ENCODE data around the gene GATA3.

Gene GATA3

GRCh38 chr10:8102708-8103401 lies 48.4 kb downstream of the GATA3 start:
- Histone ChIP-seq H3K36me3 (ENCODE audit: insufficient read depth, low read length) (no peaks in the 10 kb centered on the region), H3K4me1 (ENCODE audit: insufficient read depth, low read length) (no peaks in the 10 kb centered on the region; the same call in 1 of the 2 replicates), H3K9me3 (ENCODE audit: control insufficient read depth, insufficient read depth, low read length) (no peaks in the 10 kb centered on the region), H3K9ac (ENCODE audit: low read depth, low read length) (no peak overlapping the region)

- no peak overlapping the region for H3K9ac ChIP-seq (ENCODE audit: low read depth, low read length)
- H3K36me3 ChIP-seq (ENCODE audit: insufficient read depth, low read length) = no peaks in the 10 kb centered on the region
- no peaks in the 10 kb centered on the region; the same call in 1 of the 2 replicates for H3K4me1 ChIP-seq (ENCODE audit: insufficient read depth, low read length)
- H3K9me3 ChIP-seq (ENCODE audit: control insufficient read depth, insufficient read depth, low read length) = no peaks in the 10 kb centered on the region
Observed at GRCh38 chr10:8103543-8103942, 49.1 kb downstream of the GATA3 start.

GRCh38 chr10:8104005-8104404 lies 49.5 kb downstream of the GATA3 start:
- Histone ChIP-seq H3K4me1 (ENCODE audit: insufficient read depth, low read length) (no peaks in the 10 kb centered on the region; the same call in 1 of the 2 replicates), H3K36me3 (ENCODE audit: insufficient read depth, low read length) (no peaks in the 10 kb centered on the region), H3K9ac (ENCODE audit: low read depth, low read length) (no peak overlapping the region), H3K9me3 (ENCODE audit: control insufficient read depth, insufficient read depth, low read length) (no peaks in the 10 kb centered on the region)

- no peaks in the 10 kb centered on the region for H3K9me3 ChIP-seq (ENCODE audit: control insufficient read depth, insufficient read depth, low read length)
- no peaks in the 10 kb centered on the region; the same call in 1 of the 2 replicates for H3K4me1 ChIP-seq (ENCODE audit: insufficient read depth, low read length)
- no peak overlapping the region for H3K9ac ChIP-seq (ENCODE audit: low read depth, low read length)
- H3K36me3 ChIP-seq (ENCODE audit: insufficient read depth, low read length) = no peaks in the 10 kb centered on the region
Observed at GRCh38 chr10:8104721-8105120, 50.2 kb downstream of the GATA3 start.

- no peak overlapping the region for H3K9ac ChIP-seq (ENCODE audit: low read depth, low read length)
- H3K9me3 ChIP-seq (ENCODE audit: control insufficient read depth, insufficient read depth, low read length) = no peaks in the 10 kb centered on the region
- H3K4me1 ChIP-seq (ENCODE audit: insufficient read depth, low read length) = no peaks in the 10 kb centered on the region; the same call in 1 of the 2 replicates
- no peaks in the 10 kb centered on the region for H3K36me3 ChIP-seq (ENCODE audit: insufficient read depth, low read length)
Observed at GRCh38 chr10:8105932-8106331, 51.4 kb downstream of the GATA3 start.

GRCh38 chr10:8112230-8112905 lies 57.9 kb downstream of the GATA3 start:
- no peak overlapping the region for H3K9ac ChIP-seq (ENCODE audit: low read depth, low read length)
- no peaks in the 10 kb centered on the region for H3K36me3 ChIP-seq (ENCODE audit: insufficient read depth, low read length)
- peaks cover 12% of the 10 kb centered on the region; the same call in 1 of the 2 replicates for H3K4me1 ChIP-seq (ENCODE audit: insufficient read depth, low read length)
- H3K9me3 ChIP-seq (ENCODE audit: control insufficient read depth, insufficient read depth, low read length) = no peaks in the 10 kb centered on the region

GRCh38 chr10:8112942-8113442 lies 58.5 kb downstream of the GATA3 start:
- peaks cover 12% of the 10 kb centered on the region; the same call in 1 of the 2 replicates for H3K4me1 ChIP-seq (ENCODE audit: insufficient read depth, low read length)
- no peaks in the 10 kb centered on the region for H3K9me3 ChIP-seq (ENCODE audit: control insufficient read depth, insufficient read depth, low read length)
- no peak overlapping the region for H3K9ac ChIP-seq (ENCODE audit: low read depth, low read length)
- H3K36me3 ChIP-seq (ENCODE audit: insufficient read depth, low read length) = no peaks in the 10 kb centered on the region

- no peaks in the 10 kb centered on the region for H3K9me3 ChIP-seq (ENCODE audit: control insufficient read depth, insufficient read depth, low read length)
- no peaks in the 10 kb centered on the region for H3K36me3 ChIP-seq (ENCODE audit: insufficient read depth, low read length)
- peaks cover 12% of the 10 kb centered on the region; the same call in 1 of the 2 replicates for H3K4me1 ChIP-seq (ENCODE audit: insufficient read depth, low read length)
- no peak overlapping the region for H3K9ac ChIP-seq (ENCODE audit: low read depth, low read length)
Observed at GRCh38 chr10:8113616-8114015, 59.1 kb downstream of the GATA3 start.

GRCh38 chr10:8114741-8115617 lies 60.5 kb downstream of the GATA3 start:
- Histone ChIP-seq H3K9me3 (ENCODE audit: control insufficient read depth, insufficient read depth, low read length) (no peaks in the 10 kb centered on the region), H3K4me1 (ENCODE audit: insufficient read depth, low read length) (peaks cover 12% of the 10 kb centered on the region; the same call in 1 of the 2 replicates), H3K9ac (ENCODE audit: low read depth, low read length) (no peak overlapping the region), H3K36me3 (ENCODE audit: insufficient read depth, low read length) (no peaks in the 10 kb centered on the region)

- no peaks in the 10 kb centered on the region for H3K36me3 ChIP-seq (ENCODE audit: insufficient read depth, low read length)
- no peak overlapping the region for H3K9ac ChIP-seq (ENCODE audit: low read depth, low read length)
- H3K4me1 ChIP-seq (ENCODE audit: insufficient read depth, low read length) = peaks cover 12% of the 10 kb centered on the region; the same call in 1 of the 2 replicates
- H3K9me3 ChIP-seq (ENCODE audit: control insufficient read depth, insufficient read depth, low read length) = no peaks in the 10 kb centered on the region
Observed at GRCh38 chr10:8115618-8115980, 61.1 kb downstream of the GATA3 start.

- peaks cover 12% of the 10 kb centered on the region; the same call in 1 of the 2 replicates for H3K4me1 ChIP-seq (ENCODE audit: insufficient read depth, low read length)
- H3K36me3 ChIP-seq (ENCODE audit: insufficient read depth, low read length) = no peaks in the 10 kb centered on the region
Observed at GRCh38 chr10:8116474-8116873, 62.0 kb downstream of the GATA3 start.

GRCh38 chr10:8116926-8117493 lies 62.5 kb downstream of the GATA3 start:
- Histone ChIP-seq H3K36me3 (ENCODE audit: insufficient read depth, low read length) (no peaks in the 10 kb centered on the region), H3K4me1 (ENCODE audit: insufficient read depth, low read length) (peaks cover 12% of the 10 kb centered on the region; the same call in 1 of the 2 replicates), H3K9ac (ENCODE audit: low read depth, low read length) (no peak overlapping the region), H3K9me3 (ENCODE audit: control insufficient read depth, insufficient read depth, low read length) (no peaks in the 10 kb centered on the region)

More at GRCh38 chr10:8116474-8116873, 62.0 kb downstream of the GATA3 start:
- Histone ChIP-seq H3K9me3 (ENCODE audit: control insufficient read depth, insufficient read depth, low read length) (no peaks in the 10 kb centered on the region), H3K9ac (ENCODE audit: low read depth, low read length) (no peak overlapping the region)

GRCh38 chr10:8121201-8121890 lies 66.9 kb downstream of the GATA3 start:
- H3K4me1 ChIP-seq (ENCODE audit: insufficient read depth, low read length) = no peaks in the 10 kb centered on the region
- H3K36me3 ChIP-seq (ENCODE audit: insufficient read depth, low read length) = no peaks in the 10 kb centered on the region
- no peak overlapping the region for H3K9ac ChIP-seq (ENCODE audit: low read depth, low read length)
- H3K9me3 ChIP-seq (ENCODE audit: control insufficient read depth, insufficient read depth, low read length) = no peaks in the 10 kb centered on the region

Measured in ES-I3 (cell line).